HepG2 (cell line): ENCODE measurements around the gene GSDMA. TPM values are rescaled to one million over a fixed set of nuclear protein-coding genes. Genes with fewer than 3 reads are reported as not detected.

Experiments
- ATAC-seq: fragments of 200-7000 bp; cut with Tn5 transposase; 3 replicates; pipeline ENCODE4 v1.9.1; 2020; ENCODE audit warnings: mild to moderate bottlenecking, moderate library complexity
- BruUV-seq: library from RNA; stranded (reverse); fragments of 400-500 nt; replicated peaks from 2 replicates; lab custom pipeline; 2021; lab: Mats Ljungman, UMichigan
- CTCF ChIA-PET: fragments of 300-600 bp; formaldehyde crosslinking; extraction: SDS; loops from one replicate; lab custom pipeline; 2021; ENCODE audit warnings: low total read pairs, inconsistent platforms, low intra/inter-chr PET ratio; lab: Yijun Ruan, JAX
- POLR2A ChIA-PET: fragments of 350-600 bp; sonication (Branson Sonifier 250); formaldehyde crosslinking; loops from one replicate; lab custom pipeline; 2020; ENCODE audit warnings: antibody characterized with exemption, inconsistent platforms; lab: Yijun Ruan, JAX
- DNase-seq: peaks from one replicate; pipeline ENCODE4 v3.0.0-alpha.2; 2015; ENCODE audit warnings: low spot score
- FAIRE-seq: peaks from 3 replicates; lab custom pipeline; 2011; peaks lifted over from hg19 to GRCh38; lab: Jason Lieb, UNC
- H2AFZ ChIP-seq: one replicate; pipeline ENCODE4 v1.6.1; 2011; ENCODE audit warnings: low read length, inconsistent platforms
- H3K27ac ChIP-seq: fragments of 300-600 bp; 3 replicates; pipeline ENCODE4 v1.8.0; 2011; ENCODE audit warnings: mixed run types, mild to moderate bottlenecking, mixed read lengths, low read length, inconsistent platforms; ENCODE audit not compliant: insufficient read depth; ENCODE audit errors: extremely low read length
- H3K27me3 ChIP-seq, 2 experiments: fragments of 200-600 bp in 1 of 2; 2 replicates in 1 of 2; 3 replicates in 1 of 2; pipeline versions ENCODE4 v1.6.0 to v1.8.0; 2011; ENCODE audit warnings: low read length in 2 of 2, mild to moderate bottlenecking in 2 of 2, moderate library complexity in 2 of 2, inconsistent platforms in 1 of 2; ENCODE audit not compliant: insufficient read depth in 2 of 2, control insufficient read depth in 1 of 2
- H3K36me3 ChIP-seq, 2 experiments: fragments of 200-600 bp in 1 of 2; replicated peaks in 1 of 2; 2 replicates in 1 of 2; 3 replicates in 1 of 2; pipeline versions ENCODE4 v1.5.1 to v1.8.0; 2011; ENCODE audit warnings: low read length in 2 of 2, inconsistent platforms in 1 of 2; ENCODE audit not compliant: insufficient read depth in 2 of 2, control insufficient read depth in 1 of 2
- H3K4me1 ChIP-seq: 2 replicates; pipeline ENCODE4 v1.5.1; 2012; ENCODE audit warnings: low read length, inconsistent platforms; ENCODE audit not compliant: insufficient read depth
- H3K4me2 ChIP-seq: 2 replicates; pipeline ENCODE4 v1.6.0; 2011; ENCODE audit warnings: low read depth, low read length, inconsistent platforms
- H3K4me3 ChIP-seq, 3 experiments: fragments of 200-600 bp in 1 of 3; sonication (generic), shearing (Covaris generic) in 1 of 3; replicated peaks in 1 of 3; 2 replicates each; pipeline ENCODE4 v1.5.1; 2011 to 2016; ENCODE audit warnings: low read length in 3 of 3, inconsistent platforms in 2 of 3, low read depth in 2 of 3, mild to moderate bottlenecking in 2 of 3, control low read depth in 1 of 3, mixed read lengths in 1 of 3; ENCODE audit not compliant: insufficient read depth in 1 of 3
- H3K79me2 ChIP-seq: one replicate; pipeline ENCODE4 v1.6.1; 2011; ENCODE audit warnings: low read length, inconsistent platforms; ENCODE audit not compliant: insufficient read depth
- H3K9ac ChIP-seq: 2 replicates; pipeline ENCODE4 v1.6.0; 2011; ENCODE audit warnings: mild to moderate bottlenecking, low read depth, low read length, inconsistent platforms; ENCODE audit not compliant: insufficient read depth
- H3K9me3 ChIP-seq: 2 replicates; pipeline ENCODE4 v1.5.1; 2012; ENCODE audit warnings: mild to moderate bottlenecking, low read length
- H4K20me1 ChIP-seq: 2 replicates; pipeline ENCODE4 v1.6.0; 2011; ENCODE audit warnings: inconsistent platforms, mild to moderate bottlenecking, low read length, moderate library complexity; ENCODE audit not compliant: insufficient read depth
- AGO1 ChIP-seq: fragments of 200-400 bp; formaldehyde crosslinking; IDR thresholded peaks from 2 replicates; pipeline ENCODE4 v1.6.1; 2017; ENCODE audit warnings: mild to moderate bottlenecking, low read depth, low read length, moderate library complexity; ENCODE audit not compliant: poor library complexity, severe bottlenecking
- ARID2 ChIP-seq: sonication (generic); formaldehyde crosslinking; IDR thresholded peaks from 2 replicates; pipeline ENCODE4 v1.8.1; 2022; ENCODE audit warnings: mild to moderate bottlenecking, missing genetic modification reagents, borderline replicate concordance
- CCAR2 ChIP-seq: fragments of 200-400 bp; formaldehyde crosslinking; optimal IDR thresholded peaks from 2 replicates; pipeline ENCODE3; 2018; ENCODE audit warnings: low read depth, mild to moderate bottlenecking, low read length, moderate library complexity
- MEIS1 ChIP-seq: sonication (generic); formaldehyde crosslinking; IDR thresholded peaks from 2 replicates; pipeline ENCODE4 v1.9.0; 2021; ENCODE audit warnings: mild to moderate bottlenecking, missing genetic modification reagents, moderate library complexity, borderline replicate concordance
- XRCC5 ChIP-seq: fragments of 200-400 bp; formaldehyde crosslinking; optimal IDR thresholded peaks from 2 replicates; pipeline ENCODE3; 2017; ENCODE audit warnings: mild to moderate bottlenecking, low read length
- ZMYM2 ChIP-seq: sonication (generic); formaldehyde crosslinking; IDR thresholded peaks from 2 replicates; pipeline ENCODE4 v1.8.0; 2022; ENCODE audit warnings: mild to moderate bottlenecking, missing genetic modification reagents
- ZNF598 ChIP-seq: sonication (generic); formaldehyde crosslinking; IDR thresholded peaks from 2 replicates; pipeline ENCODE4 v1.5.1; 2020; ENCODE audit warnings: mild to moderate bottlenecking, missing genetic modification reagents, borderline replicate concordance
- WGBS: methylation state at CpG from one replicate; pipeline ENCODE4 v1.1.6; 2017; ENCODE audit warnings: low lambda C conversion rate; 5-methylcytosine and 5-hydroxymethylcytosine counted together
- in situ Hi-C: cut with HindIII; loops from 2 replicates; pipeline ENCODE4 v1.10.0; 2017; ENCODE audit warnings: low pct_unique_long_range_greater_than_20kb; ENCODE audit not compliant: extremely low pct_ligation_motif_present
- intact Hi-C: fragments of 100-400 bp; cut with micrococcal nuclease; formaldehyde crosslinking; loops from one replicate; pipeline ENCODE4 v1.10.0; 2022; ENCODE audit not compliant: unreplicated experiment
- polyA plus RNA-seq, 8 experiments: library from polyadenylated mRNA; depleted of rRNA in 3 of 8; stranded (reverse) in 7 of 8; unstranded in 1 of 8; fragments of >200 nt; fragmentation: Illumina TruSeq in 4 of 8; extraction: Trizol in 4 of 8; gene quantifications; 2 replicates each; pipeline versions ENCODE4 v1.2.1 to v1.2.3, GENCODE V29; 2011 to 2016; ENCODE audit warnings: low read depth in 4 of 8, missing spikeins in 1 of 8, mixed read lengths in 1 of 8; ENCODE audit not compliant: insufficient read depth in 1 of 8
- total RNA-seq, 5 experiments: library from RNA; depleted of rRNA; stranded (reverse); fragments of >200 nt; fragmentation: Illumina TruSeq; extraction: Trizol; gene quantifications; 2 replicates each; pipeline ENCODE4 v1.2.3, GENCODE V29; 2016; ENCODE audit warnings: low read depth in 1 of 5
- TF ChIP-seq, protein P1 (sequence below): sonication (generic); formaldehyde crosslinking; IDR thresholded peaks from 2 replicates; pipeline ENCODE4 v1.5.1; 2020; ENCODE audit warnings: mild to moderate bottlenecking, moderate library complexity, missing genetic modification reagents
- TF ChIP-seq, protein P2 (sequence below): sonication (generic); formaldehyde crosslinking; IDR thresholded peaks from 2 replicates; pipeline ENCODE4 v1.4.0; 2020; ENCODE audit warnings: mild to moderate bottlenecking, missing genetic modification reagents
- TF ChIP-seq, protein P3 (sequence below): sonication (generic); formaldehyde crosslinking; IDR thresholded peaks from 2 replicates; pipeline ENCODE4 v1.4.0; 2020; ENCODE audit warnings: missing genetic modification reagents, borderline replicate concordance

The GSDMA gene
- total and polyA plus RNA-seq, 2 of the 13 experiments (the other 11 are each of a cell fraction or from before 2014, with no cell fraction given): not detected

DNA sequence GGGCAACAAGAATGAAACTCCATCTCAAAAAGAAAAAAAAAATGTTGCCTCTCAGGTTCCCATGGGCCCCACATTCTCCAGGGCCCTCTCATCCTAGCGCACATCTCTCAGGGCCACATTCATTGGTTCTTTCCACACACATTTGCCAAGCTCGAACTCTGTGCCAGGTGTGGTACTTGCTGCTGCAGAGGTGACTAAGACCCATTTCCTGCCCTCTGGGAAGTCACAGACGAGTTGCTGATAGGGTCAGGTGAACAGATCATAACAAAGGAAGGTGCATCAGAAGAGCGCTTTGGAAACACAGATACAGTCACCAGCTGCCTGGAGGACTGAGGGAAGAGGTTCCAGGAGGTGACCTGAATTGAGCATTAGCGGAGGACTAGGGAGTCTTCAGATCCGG is 1.0 kb downstream of the GSDMA start:
- no peaks in the 10 kb centered on the region for H3K36me3 ChIP-seq
- POLR2A ChIA-PET: no interaction called here
- H3K79me2 ChIP-seq: no peaks in the 10 kb centered on the region
- WGBS: 63% methylated on average over 6 of the region's 6 CpGs
- H3K9me3 ChIP-seq: no peaks in the 10 kb centered on the region
- H3K4me3 ChIP-seq: no peak overlapping the region
- H4K20me1 ChIP-seq: no peaks in the 10 kb centered on the region
- FAIRE-seq (no peak), DNase-seq (no peak)
- no peak overlapping the region for H3K9ac ChIP-seq
- H3K27me3 ChIP-seq: peaks cover 0 to 47% of the 10 kb centered on the region in 2 experiments; a peak in 3 of 5 replicates
- no peak for TF ChIP-seq ARID2 (CRISPR knock-in tag)
- TF ChIP-seq, protein P1, sequence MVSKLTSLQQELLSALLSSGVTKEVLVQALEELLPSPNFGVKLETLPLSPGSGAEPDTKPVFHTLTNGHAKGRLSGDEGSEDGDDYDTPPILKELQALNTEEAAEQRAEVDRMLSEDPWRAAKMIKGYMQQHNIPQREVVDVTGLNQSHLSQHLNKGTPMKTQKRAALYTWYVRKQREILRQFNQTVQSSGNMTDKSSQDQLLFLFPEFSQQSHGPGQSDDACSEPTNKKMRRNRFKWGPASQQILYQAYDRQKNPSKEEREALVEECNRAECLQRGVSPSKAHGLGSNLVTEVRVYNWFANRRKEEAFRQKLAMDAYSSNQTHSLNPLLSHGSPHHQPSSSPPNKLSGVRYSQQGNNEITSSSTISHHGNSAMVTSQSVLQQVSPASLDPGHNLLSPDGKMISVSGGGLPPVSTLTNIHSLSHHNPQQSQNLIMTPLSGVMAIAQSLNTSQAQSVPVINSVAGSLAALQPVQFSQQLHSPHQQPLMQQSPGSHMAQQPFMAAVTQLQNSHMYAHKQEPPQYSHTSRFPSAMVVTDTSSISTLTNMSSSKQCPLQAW (CRISPR knock-in tag): 0 out of 2 replicates have a peak, but pooled peaks have one; percentile 20
- TF ChIP-seq, all 625 proteins: peak for 1
- peaks cover 25% of the 10 kb centered on the region for H3K4me1 ChIP-seq
- no peak overlapping the region for H3K4me2 ChIP-seq
- in situ Hi-C loops (no loop called here), intact Hi-C loops (no loop called here)
- no peak for ATAC-seq
- no TSS peak for BruUV-seq
- no peak overlapping the region for H3K27ac ChIP-seq
- H2AFZ ChIP-seq: no peak overlapping the region
- CTCF ChIA-PET: no interaction called here

DNA sequence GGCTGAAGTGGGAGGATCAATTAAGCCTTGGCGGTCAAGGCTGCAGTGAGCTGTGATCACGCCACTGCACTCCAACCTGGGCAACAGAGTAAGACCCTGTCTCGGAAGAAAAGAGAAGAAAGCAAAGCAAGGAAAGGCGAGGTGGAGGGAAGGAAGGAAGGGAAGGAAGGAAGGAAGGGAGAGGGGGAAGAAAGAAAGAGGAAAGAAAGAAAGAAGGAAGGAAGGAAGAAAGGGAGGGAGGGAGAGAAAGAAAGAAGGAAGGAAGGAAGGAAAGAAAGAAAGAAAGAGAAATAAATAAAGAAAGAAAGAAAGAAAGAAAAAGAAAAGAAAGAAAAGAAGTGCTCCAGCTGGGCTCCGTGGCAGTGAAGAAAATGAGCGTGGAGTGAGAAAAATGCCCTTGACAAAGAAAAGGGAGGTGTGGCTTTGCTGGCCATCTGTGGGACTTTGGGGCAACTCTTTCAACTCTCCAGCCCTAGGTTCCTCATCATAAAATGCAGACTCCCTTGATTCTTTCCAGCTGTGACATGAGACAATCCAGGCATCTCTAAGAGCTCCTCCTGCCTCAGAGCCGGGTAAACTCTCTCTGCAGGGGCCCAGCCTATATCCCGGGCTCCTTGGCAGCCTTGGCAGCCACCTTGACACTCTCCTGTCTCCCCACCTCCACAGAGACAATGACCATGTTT is 2.4 kb downstream of the GSDMA start:
- Histone ChIP-seq H3K9me3 (no peaks in the 10 kb centered on the region), H4K20me1 (no peaks in the 10 kb centered on the region), H3K36me3 (no peaks in the 10 kb centered on the region), H2AFZ (no peak overlapping the region), H3K4me2 (no peak overlapping the region), H3K4me1 (peaks cover 11% of the 10 kb centered on the region), H3K9ac (no peak overlapping the region), H3K4me3 (no peak overlapping the region), H3K27me3 (peaks cover 1 to 56% of the 10 kb centered on the region in 2 experiments; a peak in 4 of 5 replicates), H3K27ac (no peak overlapping the region), H3K79me2 (no peaks in the 10 kb centered on the region)
- ATAC-seq (no peak), FAIRE-seq (no peak), DNase-seq (no peak)
- in situ Hi-C loops: no loop called here
- WGBS: 39% methylated on average over 8 of the region's 8 CpGs
- ChIA-PET CTCF (no interaction called here), POLR2A (interaction anchor here (1.0 kb wide), 1 partner anchor 15 kb away, joined by 4 read pairs; the partner anchor contains the start of gene PSMD3)
- intact Hi-C loops: no loop called here
- no TSS peak for BruUV-seq
- no peak for TF ChIP-seq ZMYM2
- TF ChIP-seq MEIS1 (CRISPR knock-in tag): no peak
- TF ChIP-seq ZNF598: no peak
- TF ChIP-seq, protein P2, sequence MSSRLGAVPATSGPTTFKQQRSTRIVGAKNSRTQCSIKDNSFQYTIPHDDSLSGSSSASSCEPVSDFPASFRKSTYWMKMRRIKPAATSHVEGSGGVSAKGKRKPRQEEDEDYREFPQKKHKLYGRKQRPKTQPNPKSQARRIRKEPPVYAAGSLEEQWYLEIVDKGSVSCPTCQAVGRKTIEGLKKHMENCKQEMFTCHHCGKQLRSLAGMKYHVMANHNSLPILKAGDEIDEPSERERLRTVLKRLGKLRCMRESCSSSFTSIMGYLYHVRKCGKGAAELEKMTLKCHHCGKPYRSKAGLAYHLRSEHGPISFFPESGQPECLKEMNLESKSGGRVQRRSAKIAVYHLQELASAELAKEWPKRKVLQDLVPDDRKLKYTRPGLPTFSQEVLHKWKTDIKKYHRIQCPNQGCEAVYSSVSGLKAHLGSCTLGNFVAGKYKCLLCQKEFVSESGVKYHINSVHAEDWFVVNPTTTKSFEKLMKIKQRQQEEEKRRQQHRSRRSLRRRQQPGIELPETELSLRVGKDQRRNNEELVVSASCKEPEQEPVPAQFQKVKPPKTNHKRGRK: peak; percentile 72; the same call in 1 of the 2 replicates
- no peak for TF ChIP-seq AGO1
- TF ChIP-seq XRCC5: no peak
- TF ChIP-seq, protein P3, sequence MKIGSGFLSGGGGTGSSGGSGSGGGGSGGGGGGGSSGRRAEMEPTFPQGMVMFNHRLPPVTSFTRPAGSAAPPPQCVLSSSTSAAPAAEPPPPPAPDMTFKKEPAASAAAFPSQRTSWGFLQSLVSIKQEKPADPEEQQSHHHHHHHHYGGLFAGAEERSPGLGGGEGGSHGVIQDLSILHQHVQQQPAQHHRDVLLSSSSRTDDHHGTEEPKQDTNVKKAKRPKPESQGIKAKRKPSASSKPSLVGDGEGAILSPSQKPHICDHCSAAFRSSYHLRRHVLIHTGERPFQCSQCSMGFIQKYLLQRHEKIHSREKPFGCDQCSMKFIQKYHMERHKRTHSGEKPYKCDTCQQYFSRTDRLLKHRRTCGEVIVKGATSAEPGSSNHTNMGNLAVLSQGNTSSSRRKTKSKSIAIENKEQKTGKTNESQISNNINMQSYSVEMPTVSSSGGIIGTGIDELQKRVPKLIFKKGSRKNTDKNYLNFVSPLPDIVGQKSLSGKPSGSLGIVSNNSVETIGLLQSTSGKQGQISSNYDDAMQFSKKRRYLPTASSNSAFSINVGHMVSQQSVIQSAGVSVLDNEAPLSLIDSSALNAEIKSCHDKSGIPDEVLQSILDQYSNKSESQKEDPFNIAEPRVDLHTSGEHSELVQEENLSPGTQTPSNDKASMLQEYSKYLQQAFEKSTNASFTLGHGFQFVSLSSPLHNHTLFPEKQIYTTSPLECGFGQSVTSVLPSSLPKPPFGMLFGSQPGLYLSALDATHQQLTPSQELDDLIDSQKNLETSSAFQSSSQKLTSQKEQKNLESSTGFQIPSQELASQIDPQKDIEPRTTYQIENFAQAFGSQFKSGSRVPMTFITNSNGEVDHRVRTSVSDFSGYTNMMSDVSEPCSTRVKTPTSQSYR (CRISPR knock-in tag): no peak
- no peak for TF ChIP-seq CCAR2
